HG03439 (cell line): ENCODE measurements around the gene NOX3.
"Not testable (repeated sequence)": the region's sequence is repeated elsewhere in the genome, so short reads cannot be mapped to it uniquely, and the experiment has no call there.

Experiments used
- ATAC-seq: cut with Tn5 transposase; IDR thresholded peaks from one replicate; pipeline ENCODE4 v1.9.1; 2021; ENCODE audit warnings: mild to moderate bottlenecking, moderate library complexity; ENCODE audit not compliant: unreplicated experiment

The NOX3 gene

DNA sequence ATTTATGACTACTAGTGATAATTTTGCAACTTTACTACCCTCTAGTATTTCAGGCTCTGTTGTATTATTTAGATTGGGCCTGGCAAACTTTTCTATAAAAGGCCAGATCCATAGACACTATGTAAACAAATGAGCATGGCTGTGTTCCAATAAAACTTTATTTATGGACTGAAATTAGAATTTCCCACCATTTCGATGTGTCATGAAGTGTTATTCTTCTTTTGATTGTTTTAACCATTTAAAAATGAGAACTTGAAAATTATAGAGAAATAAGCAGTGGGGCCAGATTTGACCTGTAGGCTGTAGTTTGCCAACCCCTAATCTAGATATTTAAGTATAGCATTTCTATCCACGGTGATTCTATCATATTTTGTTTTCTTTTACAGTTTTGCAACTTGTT lies 79.8 kb downstream of the NOX3 start:
- no peak for ATAC-seq

GRCh38 chr6:155374681-155375080 lies 81.0 kb downstream of the NOX3 start:
- no peak for ATAC-seq

DNA sequence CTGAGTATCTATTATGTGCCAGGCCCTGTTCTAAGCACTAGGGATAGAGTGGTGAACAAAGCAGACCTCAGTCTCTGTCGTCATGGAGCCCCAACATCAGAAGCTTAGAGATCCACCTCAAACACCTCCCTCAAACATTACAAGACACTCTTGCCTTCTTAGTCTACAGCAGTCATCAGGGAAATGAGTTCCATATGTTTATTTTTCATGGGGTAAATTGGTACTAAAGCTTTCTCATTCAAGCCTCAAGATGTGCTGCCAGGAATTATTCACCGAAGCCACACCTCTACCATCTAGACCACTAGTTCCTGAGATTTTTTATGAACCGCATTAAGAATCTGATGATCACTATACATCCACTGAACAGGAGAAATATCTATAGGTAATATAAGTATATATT lies 82.4 kb downstream of the NOX3 start:
- no peak for ATAC-seq

DNA sequence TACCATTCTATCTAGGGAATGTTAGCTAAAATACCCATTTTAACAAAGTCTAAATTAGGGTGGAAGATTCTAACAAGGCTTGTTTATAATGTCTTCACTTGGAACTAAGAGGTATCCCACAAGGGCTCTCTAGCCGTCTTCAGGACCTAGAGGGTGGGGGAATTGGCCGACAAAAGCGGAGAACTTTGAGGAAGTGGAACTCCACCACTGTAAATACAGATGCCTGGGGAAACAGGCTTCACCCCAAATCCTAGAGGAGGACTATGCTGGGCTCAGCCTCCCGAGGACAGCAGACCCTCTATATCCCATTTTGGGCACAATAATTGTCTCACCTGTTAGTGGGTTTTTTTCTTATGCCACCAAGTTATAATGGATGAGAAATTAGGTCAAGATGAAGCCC lies 83.4 kb downstream of the NOX3 start:
- ATAC-seq, result no peak

DNA sequence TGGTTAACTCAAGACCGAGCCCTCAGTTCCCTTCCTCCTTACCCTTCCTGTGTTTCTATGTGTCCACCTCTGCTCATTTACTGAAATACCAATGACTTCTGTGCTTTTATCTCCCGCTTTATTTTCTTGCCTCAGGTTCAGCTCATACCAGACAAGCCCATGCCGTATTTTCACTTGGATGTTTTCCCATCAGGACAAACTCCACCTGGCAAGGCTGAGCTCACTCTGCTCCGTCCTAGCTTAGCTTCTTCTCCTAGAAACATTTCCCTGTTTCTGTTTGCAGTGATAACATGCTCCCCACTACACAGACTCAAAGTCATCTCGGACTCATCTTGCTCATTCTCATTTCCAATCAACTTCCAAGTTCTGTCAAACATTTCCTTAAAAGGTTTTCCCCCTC lies 84.4 kb downstream of the NOX3 start:
- no peak for ATAC-seq

- ATAC-seq, result no peak
These were observed 89.3 kb downstream of the NOX3 start for GRCh38 chr6:155366325-155366724.

DNA sequence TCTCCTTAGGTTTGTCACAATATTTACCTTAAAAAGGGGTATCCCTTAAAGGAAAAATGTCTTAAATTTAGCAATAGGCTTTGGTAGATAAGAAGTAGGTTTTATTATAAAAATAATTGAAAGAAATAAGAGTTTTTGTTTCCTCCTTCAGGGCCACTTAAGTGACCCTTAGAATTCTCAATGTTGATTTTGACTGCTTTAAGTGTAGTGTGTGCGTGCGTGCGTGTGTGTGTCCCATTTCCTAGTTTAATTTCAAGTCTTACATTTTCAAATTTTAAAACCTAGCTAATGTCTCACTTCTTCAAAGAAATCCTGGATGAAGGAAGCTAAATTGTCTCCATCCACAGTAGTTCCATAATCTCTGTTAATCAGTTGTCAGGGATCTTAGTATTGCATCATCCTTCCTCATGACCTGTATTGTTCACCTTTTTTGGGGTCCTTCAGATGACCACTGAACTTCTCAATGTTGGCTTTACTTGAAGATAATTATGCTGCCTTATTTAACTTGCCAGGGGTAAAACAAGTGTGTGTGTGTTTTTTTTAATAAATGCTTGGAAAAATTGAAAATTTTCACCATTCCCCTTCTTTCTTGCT lies 90.7 kb downstream of the NOX3 start:
- ATAC-seq, result no peak

DNA sequence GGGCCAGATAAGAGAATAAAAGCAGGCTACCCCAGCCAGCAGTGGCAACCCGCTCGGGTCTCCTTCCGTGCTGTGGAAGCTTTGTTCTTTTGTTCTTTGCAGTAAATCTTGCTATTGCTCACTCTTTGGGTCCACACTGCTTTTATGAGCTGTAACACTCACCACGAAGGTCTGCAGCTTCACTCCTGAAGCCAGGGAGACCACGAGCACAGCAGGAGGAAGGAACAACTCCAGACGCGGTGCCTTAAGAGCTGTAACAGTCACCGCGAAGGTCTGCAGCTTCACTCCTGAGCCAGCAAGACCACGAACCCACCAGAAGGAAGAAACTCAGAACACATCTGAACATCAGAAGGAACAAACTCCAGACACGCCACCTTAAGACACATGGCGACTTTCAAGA lies 91.6 kb downstream of the NOX3 start:
- ATAC-seq, result not testable (repeated sequence)

- not testable (repeated sequence) for ATAC-seq
These were observed 92.5 kb downstream of the NOX3 start for GRCh38 chr6:155362968-155363632.

GRCh38 chr6:155354167-155354566 lies 101.5 kb downstream of the NOX3 start:
- ATAC-seq, result no peak

- no peak for ATAC-seq
These were observed 102.8 kb downstream of the NOX3 start for GRCh38 chr6:155352811-155353210.

DNA sequence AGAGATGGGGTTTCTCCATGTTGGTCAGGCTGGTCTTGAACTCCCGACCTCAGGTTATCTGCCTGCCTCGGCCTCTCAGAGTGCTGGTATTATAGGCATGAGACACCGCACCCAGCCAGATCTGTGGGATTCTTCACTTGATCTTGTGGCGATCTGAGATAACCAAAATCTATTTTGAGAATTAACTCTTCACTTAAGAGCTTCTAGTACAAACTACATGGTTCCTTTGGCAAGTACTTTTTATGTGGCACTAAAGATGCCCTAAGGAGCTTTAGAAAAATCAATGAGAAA lies 103.6 kb downstream of the NOX3 start:
- no peak for ATAC-seq

- ATAC-seq, result peak; percentile 97
These were observed 104.1 kb downstream of the NOX3 start for GRCh38 chr6:155351273-155352129.

- ATAC-seq, result no peak
These were observed 105.7 kb downstream of the NOX3 start for GRCh38 chr6:155349956-155350355.

DNA sequence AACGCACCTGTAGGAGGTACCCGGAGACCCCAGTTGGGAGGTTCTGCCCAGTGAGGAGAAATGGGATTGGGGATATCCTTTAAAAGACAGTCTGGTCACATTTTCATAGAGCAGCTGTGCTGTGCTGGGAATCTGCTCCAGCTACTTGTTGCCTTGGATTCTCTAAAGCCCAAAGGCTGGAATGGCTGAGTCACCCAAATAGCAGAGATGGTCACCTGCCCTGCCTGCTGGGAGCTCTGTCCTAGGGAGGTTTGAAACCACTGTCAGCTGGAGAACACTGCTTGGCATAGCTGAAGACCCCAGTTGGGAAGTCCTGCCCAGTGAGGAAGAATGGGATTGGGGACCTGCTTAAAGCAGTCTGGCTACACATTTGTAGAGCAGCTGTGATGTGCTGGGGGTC lies 106.5 kb downstream of the NOX3 start:
- ATAC-seq, result no peak

- no peak for ATAC-seq
These were observed 107.8 kb downstream of the NOX3 start for GRCh38 chr6:155347800-155348199.

- ATAC-seq, result no peak
These were observed 108.7 kb downstream of the NOX3 start for GRCh38 chr6:155346957-155347356.
